CD14-positive monocyte (primary cell): ENCODE measurements around the gene LIMA1. TPM values are rescaled to one million over a fixed set of nuclear protein-coding genes. Genes with fewer than 3 reads are reported as not detected.
"Not testable (repeated sequence)": the region's sequence is repeated elsewhere in the genome, so short reads cannot be mapped to it uniquely, and the experiment has no call there.

Source experiments
- DNase-seq, 3 donors: peaks; one replicate each; pipeline ENCODE4 v3.0.0-alpha.2; 2011 to 2022
- H2AFZ ChIP-seq: 2 replicates; pipeline ENCODE4 v1.6.0; 2012; ENCODE audit warnings: mild to moderate bottlenecking, low read depth, low read length, inconsistent platforms; ENCODE audit not compliant: insufficient read depth, poor library complexity, severe bottlenecking
- H3K27ac ChIP-seq, 2 donors: 1 replicate in 1 of 2; 2 replicates in 1 of 2; pipeline ENCODE4 v1.5.1; 2012 to 2013; ENCODE audit warnings: low read length in 2 of 2, control low read depth in 1 of 2, inconsistent platforms in 1 of 2, low read depth in 1 of 2, mild to moderate bottlenecking in 1 of 2
- H3K27me3 ChIP-seq, 2 donors: one replicate each; pipeline versions ENCODE4 v1.6.0 to v1.6.1; 2011 to 2013; ENCODE audit warnings: low read length in 2 of 2; ENCODE audit not compliant: control insufficient read depth in 2 of 2, insufficient read depth in 2 of 2
- H3K36me3 ChIP-seq, 2 donors: replicated peaks in 1 of 2; 1 replicate in 1 of 2; 2 replicates in 1 of 2; pipeline versions ENCODE4 v1.5.1 to v1.6.1; 2012 to 2013; ENCODE audit warnings: low read length in 2 of 2, control low read depth in 1 of 2, inconsistent platforms in 1 of 2, mild to moderate bottlenecking in 1 of 2; ENCODE audit not compliant: insufficient read depth in 2 of 2, control insufficient read depth in 1 of 2
- H3K4me1 ChIP-seq, 2 donors: 1 replicate in 1 of 2; 2 replicates in 1 of 2; pipeline versions ENCODE4 v1.5.1 to v1.6.1; 2012 to 2013; ENCODE audit warnings: low read length in 2 of 2, control low read depth in 1 of 2, inconsistent platforms in 1 of 2, mild to moderate bottlenecking in 1 of 2, moderate library complexity in 1 of 2; ENCODE audit not compliant: insufficient read depth in 2 of 2, control insufficient read depth in 1 of 2
- H3K4me2 ChIP-seq: replicated peaks from 2 replicates; pipeline ENCODE3; 2012; ENCODE audit warnings: low read length, moderate library complexity, mild to moderate bottlenecking; ENCODE audit not compliant: poor library complexity, severe bottlenecking; ENCODE audit errors: extremely low read depth
- H3K4me3 ChIP-seq, 3 experiments: fragments of 200-600 bp in 1 of 3; sonication (generic) in 1 of 3; replicated peaks in 1 of 3; 1 replicate in 2 of 3; 2 replicates in 1 of 3; pipeline ENCODE4 v1.5.1; 2011 to 2013; ENCODE audit warnings: low read length in 3 of 3, mild to moderate bottlenecking in 3 of 3, control low read depth in 2 of 3, low read depth in 2 of 3, inconsistent platforms in 1 of 3, moderate library complexity in 1 of 3
- H3K79me2 ChIP-seq: 2 replicates; pipeline ENCODE4 v1.6.0; 2012; ENCODE audit warnings: mild to moderate bottlenecking, control low read depth, inconsistent platforms, low read length, moderate library complexity; ENCODE audit not compliant: insufficient read depth
- H3K9ac ChIP-seq: 2 replicates; pipeline ENCODE4 v1.6.0; 2017; ENCODE audit warnings: low read length, mild to moderate bottlenecking; ENCODE audit not compliant: insufficient read depth, poor library complexity, severe bottlenecking
- H3K9me3 ChIP-seq, 2 donors: replicated peaks in 1 of 2; 1 replicate in 1 of 2; 2 replicates in 1 of 2; pipeline versions ENCODE4 v1.5.1 to v1.6.1; 2012 to 2013; ENCODE audit warnings: low read length in 2 of 2, control low read depth in 1 of 2; ENCODE audit not compliant: control insufficient read depth in 1 of 2, insufficient read depth in 1 of 2
- H4K20me1 ChIP-seq: 2 replicates; pipeline ENCODE4 v1.6.0; 2012; ENCODE audit warnings: mild to moderate bottlenecking, low read length, control low read depth, moderate library complexity; ENCODE audit not compliant: insufficient read depth
- H3K27ac Mint-ChIP-seq, 7 donors: one replicate each; pipeline ENCODE4 v1.8.0; 2020; ENCODE audit warnings: mild to moderate bottlenecking in 7 of 7, mixed read lengths in 7 of 7, moderate library complexity in 6 of 7, inconsistent platforms in 2 of 7
- H3K27me3 Mint-ChIP-seq, 3 donors: one replicate each; pipeline ENCODE4 v1.8.0; 2021 to 2022; ENCODE audit warnings: low read depth in 3 of 3, mild to moderate bottlenecking in 3 of 3, mixed read lengths in 3 of 3, moderate library complexity in 3 of 3, inconsistent platforms in 1 of 3
- H3K36me3 Mint-ChIP-seq, 2 donors: one replicate each; pipeline ENCODE4 v1.8.0; 2020; ENCODE audit warnings: mixed read lengths in 2 of 2, inconsistent platforms in 1 of 2, mild to moderate bottlenecking in 1 of 2
- H3K4me1 Mint-ChIP-seq: one replicate; pipeline ENCODE4 v1.8.0; 2020; ENCODE audit warnings: mild to moderate bottlenecking, mixed read lengths
- H3K4me3 Mint-ChIP-seq, 2 donors: one replicate each; pipeline ENCODE4 v1.8.0; 2020; ENCODE audit warnings: mild to moderate bottlenecking in 2 of 2, mixed read lengths in 2 of 2, moderate library complexity in 1 of 2
- H3K9me3 Mint-ChIP-seq, 7 donors: one replicate each; pipeline ENCODE4 v1.8.0; 2020 to 2022; ENCODE audit warnings: mixed read lengths in 7 of 7, mild to moderate bottlenecking in 6 of 7, moderate library complexity in 6 of 7, inconsistent platforms in 2 of 7
- WGBS: methylation state at CpG from one replicate; pipeline ENCODE4 v1.1.5; 2013; ENCODE audit warnings: missing lambda C conversion rate; ENCODE audit not compliant: insufficient coverage; 5-methylcytosine and 5-hydroxymethylcytosine counted together
- intact Hi-C, 2 donors: fragments of 100-400 bp; cut with micrococcal nuclease; formaldehyde crosslinking; loops; one replicate each; pipeline versions ENCODE4 v1.15.0 to v1.15.1; 2023
- polyA plus RNA-seq, 3 donors: library from polyadenylated mRNA; depleted of rRNA in 1 of 3; unstranded in 2 of 3; stranded (reverse) in 1 of 3; fragments of 300-500 nt in 2 of 3; fragments of >200 nt in 1 of 3; fragmentation: Illumina TruSeq in 2 of 3; gene quantifications; 1 replicate in 2 of 3; 2 replicates in 1 of 3; pipeline ENCODE4 v1.2.3, GENCODE V29; 2012 to 2021
- TF ChIP-seq, protein P1 (sequence below): fragments of 200-600 bp; IDR thresholded peaks from one replicate; pipeline ENCODE4 v1.8.0; 2022; ENCODE audit warnings: antibody characterized with exemption, mild to moderate bottlenecking

LIMA1 gene
- polyA plus RNA-seq, 3 donors: 0.24 to 0.62 (median 0.51) TPM

DNA sequence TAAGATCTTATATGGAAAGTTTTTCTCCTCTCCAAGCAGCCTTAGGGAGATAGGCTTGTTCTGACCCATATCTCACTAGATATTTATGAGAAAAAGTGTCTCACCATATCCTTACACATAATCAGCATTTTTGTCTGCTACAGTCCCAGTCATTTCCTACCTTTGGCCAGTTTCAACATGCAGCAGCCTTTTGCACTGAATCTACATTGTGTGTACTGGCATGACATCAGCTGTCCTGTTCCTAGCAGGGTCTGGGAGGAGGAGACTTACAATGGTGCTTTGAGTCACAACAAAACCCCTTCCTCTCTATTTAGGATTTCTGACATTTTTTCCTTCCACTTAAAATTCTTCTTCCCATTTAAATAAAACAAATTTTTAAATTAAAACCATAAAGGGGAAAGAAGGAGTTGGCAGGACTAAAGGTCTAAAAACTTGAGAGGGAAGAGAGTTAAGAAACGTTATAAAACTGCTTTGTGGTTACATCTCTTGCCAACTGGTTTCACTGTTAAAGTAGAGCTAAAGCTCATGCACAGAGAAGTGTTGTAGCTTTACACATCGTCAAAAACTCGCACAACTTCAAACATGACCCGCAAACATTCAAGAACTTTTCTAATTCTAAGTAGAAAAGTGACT lies 62.8 kb downstream of the LIMA1 start:
- no peak overlapping the region for H3K27ac Mint-ChIP-seq
- peak in 1 of 3 donors; percentile 3 for DNase-seq
- Histone ChIP-seq H3K4me1 (peaks cover 30 to 34% of the 10 kb centered on the region in 2 donors), H3K27ac (no peak overlapping the region), H3K36me3 (no peaks in the 10 kb centered on the region), H3K9me3 (no peaks in the 10 kb centered on the region), H3K4me3 (no peak overlapping the region), H2AFZ (peak overlapping the region; percentile 61), H3K9ac (no peak overlapping the region), H4K20me1 (no peaks in the 10 kb centered on the region), H3K79me2 (peaks cover 8% of the 10 kb centered on the region), H3K27me3 (no peaks in the 10 kb centered on the region), H3K4me2 (peak overlapping the region; percentile 86)
- H3K9me3 Mint-ChIP-seq: no peaks in the 10 kb centered on the region
- TF ChIP-seq, protein P1, sequence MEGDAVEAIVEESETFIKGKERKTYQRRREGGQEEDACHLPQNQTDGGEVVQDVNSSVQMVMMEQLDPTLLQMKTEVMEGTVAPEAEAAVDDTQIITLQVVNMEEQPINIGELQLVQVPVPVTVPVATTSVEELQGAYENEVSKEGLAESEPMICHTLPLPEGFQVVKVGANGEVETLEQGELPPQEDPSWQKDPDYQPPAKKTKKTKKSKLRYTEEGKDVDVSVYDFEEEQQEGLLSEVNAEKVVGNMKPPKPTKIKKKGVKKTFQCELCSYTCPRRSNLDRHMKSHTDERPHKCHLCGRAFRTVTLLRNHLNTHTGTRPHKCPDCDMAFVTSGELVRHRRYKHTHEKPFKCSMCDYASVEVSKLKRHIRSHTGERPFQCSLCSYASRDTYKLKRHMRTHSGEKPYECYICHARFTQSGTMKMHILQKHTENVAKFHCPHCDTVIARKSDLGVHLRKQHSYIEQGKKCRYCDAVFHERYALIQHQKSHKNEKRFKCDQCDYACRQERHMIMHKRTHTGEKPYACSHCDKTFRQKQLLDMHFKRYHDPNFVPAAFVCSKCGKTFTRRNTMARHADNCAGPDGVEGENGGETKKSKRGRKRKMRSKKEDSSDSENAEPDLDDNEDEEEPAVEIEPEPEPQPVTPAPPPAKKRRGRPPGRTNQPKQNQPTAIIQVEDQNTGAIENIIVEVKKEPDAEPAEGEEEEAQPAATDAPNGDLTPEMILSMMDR: no peak
- H3K4me1 Mint-ChIP-seq: peaks cover 14% of the 10 kb centered on the region
- H3K27me3 Mint-ChIP-seq: peaks cover 0 to 2% (median 0%) of the 10 kb centered on the region in 3 donors
- WGBS: 0% methylated on average over 1 of the region's 4 CpGs
- intact Hi-C loops: no loop called here
- H3K36me3 Mint-ChIP-seq: no peaks in the 10 kb centered on the region
- H3K4me3 Mint-ChIP-seq: no peak overlapping the region

DNA sequence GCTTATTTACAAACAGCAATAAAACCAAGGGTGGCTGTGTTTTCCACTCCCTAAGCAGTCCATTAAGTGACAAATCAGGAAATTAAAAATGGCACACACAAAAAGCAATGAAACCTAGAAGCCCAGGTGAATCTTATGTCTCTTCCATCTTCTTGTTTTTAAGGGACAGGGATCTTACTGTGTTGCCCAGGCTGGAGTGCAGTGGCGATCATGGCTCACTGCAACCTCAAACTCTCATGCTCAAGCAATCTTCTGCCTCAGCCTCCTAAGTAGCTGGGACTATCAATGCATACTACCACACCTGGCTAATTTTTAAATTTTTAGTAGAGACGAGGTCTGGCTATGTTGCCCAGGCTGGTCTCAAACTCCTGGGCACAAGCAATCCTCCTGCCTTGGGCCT lies 63.8 kb downstream of the LIMA1 start:
- Histone ChIP-seq H3K4me1 (peaks cover 30 to 34% of the 10 kb centered on the region in 2 donors), H3K27ac (no peak overlapping the region), H3K27me3 (no peaks in the 10 kb centered on the region), H2AFZ (no peak overlapping the region), H3K9ac (no peak overlapping the region), H3K9me3 (no peaks in the 10 kb centered on the region), H3K4me3 (no peak overlapping the region), H3K79me2 (peaks cover 8% of the 10 kb centered on the region), H4K20me1 (no peaks in the 10 kb centered on the region), H3K36me3 (no peaks in the 10 kb centered on the region), H3K4me2 (no peak overlapping the region)
- DNase-seq: no peak
- Mint-ChIP-seq H3K27me3 (peaks cover 0 to 2% (median 0%) of the 10 kb centered on the region in 3 donors), H3K9me3 (no peaks in the 10 kb centered on the region), H3K36me3 (no peaks in the 10 kb centered on the region), H3K4me3 (no peak overlapping the region), H3K27ac (peak overlapping the region in 1 of 7 donors; percentile 51), H3K4me1 (peaks cover 14% of the 10 kb centered on the region)
- WGBS: 86% methylated on average over 1 of the region's 2 CpGs
- TF ChIP-seq, protein P1: no peak
- intact Hi-C loops: no loop called here

DNA sequence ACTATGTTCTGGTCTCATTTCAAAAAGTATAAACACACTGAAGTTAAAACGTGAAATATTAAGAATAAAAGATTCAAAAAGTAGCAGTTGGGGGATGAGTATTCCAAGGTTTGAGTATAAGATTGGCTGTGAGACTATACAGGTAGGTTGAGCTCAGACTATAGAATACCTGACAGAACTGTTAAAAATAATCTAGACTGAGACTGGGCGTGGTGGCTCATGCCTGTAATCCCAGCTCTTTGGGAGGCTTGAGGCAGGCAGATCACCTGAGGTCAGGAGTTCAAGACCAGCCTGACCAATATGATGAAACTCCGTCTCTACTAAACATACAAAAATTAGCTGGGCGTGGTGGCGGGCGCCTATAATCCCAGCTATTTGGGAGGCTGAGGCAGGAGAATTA lies 64.3 kb downstream of the LIMA1 start:
- H3K27ac ChIP-seq, DNase-seq, H3K36me3 ChIP-seq, H3K9me3 ChIP-seq, H4K20me1 ChIP-seq, H3K9ac ChIP-seq, H3K4me3 Mint-ChIP-seq, H3K27me3 Mint-ChIP-seq, H3K4me2 ChIP-seq, H3K4me3 ChIP-seq, H3K36me3 Mint-ChIP-seq, H3K9me3 Mint-ChIP-seq, intact Hi-C loops, H3K27ac Mint-ChIP-seq, H3K27me3 ChIP-seq, H3K79me2 ChIP-seq, H2AFZ ChIP-seq: not testable (repeated sequence)
- WGBS: 89% methylated on average over 1 of the region's 6 CpGs
- peaks cover 30 to 34% of the 10 kb centered on the region in 2 donors for H3K4me1 ChIP-seq
- H3K4me1 Mint-ChIP-seq: peaks cover 14% of the 10 kb centered on the region
